Measurements from ENCODE around the gene ZFP36L1. TPM values are rescaled to one million over a fixed set of nuclear protein-coding genes. Genes with fewer than 3 reads are reported as not detected.
A peak's percentile ranks its signal among the peaks of the same experiment; 100 is the strongest.

The ZFP36L1 gene
- total and polyA plus RNA-seq, 2 donors (not counting 3 experiments of a cell fraction or from before 2014, with no cell fraction given): 46.0 to 89.6 TPM

- Histone ChIP-seq H3K4me2 (ENCODE audit: insufficient read depth, low read length) (no peak overlapping the region), H4K20me1 (replicated peaks; ENCODE audit: control insufficient read depth, extremely low read depth, insufficient read depth, low read length) (no peaks in the 10 kb centered on the region), H3K9me1 (replicated peaks; ENCODE audit: control insufficient read depth, extremely low read depth, insufficient read depth, low read length) (no peaks in the 10 kb centered on the region), H3K36me3 (ENCODE audit: control insufficient read depth in 2 of 2, extremely low read depth in 1 of 2, insufficient read depth in 2 of 2, low read length in 2 of 2) (no peaks in the 10 kb centered on the region), H3K27me3 (ENCODE audit: control insufficient read depth in 2 of 2, insufficient read depth in 2 of 2, low read length in 2 of 2) (no peaks in the 10 kb centered on the region), H3K79me2 (ENCODE audit: control insufficient read depth, insufficient read depth, low read length) (no peaks in the 10 kb centered on the region), H2AFZ (ENCODE audit: low read depth, low read length) (peak overlapping the region; percentile 87), H3K9me3 (replicated peaks; ENCODE audit: control insufficient read depth, insufficient read depth, low read length) (no peaks in the 10 kb centered on the region), H3K4me3 (replicated peaks in 1 of 3; ENCODE audit: insufficient read depth in 1 of 3, low read depth in 1 of 3, low read length in 3 of 3) (no peak overlapping the region), H3K9ac (replicated peaks; ENCODE audit: extremely low read depth, insufficient read depth, low read length) (no peak overlapping the region), H3K4me1 (ENCODE audit: control insufficient read depth, extremely low read depth, insufficient read depth, low read length) (no peaks in the 10 kb centered on the region), H3K27ac (ENCODE audit: insufficient read depth, low read depth, low read length) (no peak overlapping the region)
- intact Hi-C loops (cut with micrococcal nuclease): loop anchor here (1.0 to 2.0 kb wide), 3 partner anchors 20 to 988 kb away; no protein-coding TSS in a partner anchor
- FAIRE-seq (peak; percentile 94), DNase-seq (ENCODE audit: low read depth, low spot score) (peak; percentile 66)
- dilution Hi-C loops (cut with MboI; ENCODE audit: extremely low pct_ligation_motif_present, low sequenced_read_pairs): loop anchor here (25.0 kb wide), 1 partner anchor 887 kb away; no protein-coding TSS in a partner anchor
- TF ChIP-seq MAX (IDR thresholded peaks at IDR 0.05; ENCODE audit: insufficient read depth, insufficient read length) (no peak), EZH2 (IDR thresholded peaks at IDR 0.05; ENCODE audit: borderline replicate concordance, low read depth, low read length, severe bottlenecking) (no peak), GATA2 (IDR thresholded peaks at IDR 0.05; ENCODE audit: insufficient read depth, insufficient read length, low read depth, low read length) (no peak), FOS (IDR thresholded peaks at IDR 0.05; ENCODE audit: borderline replicate concordance, insufficient read depth, low read length) (no peak), MYC (IDR thresholded peaks at IDR 0.05; ENCODE audit: low read depth, low read length) (peak; percentile 61), CTCF (IDR thresholded peaks at IDR 0.05; ENCODE audit: extremely low read depth in 1 of 2, insufficient read depth in 1 of 2, low read depth in 1 of 2, low read length in 2 of 2) (peak; percentile 92 to 95), POLR2A (IDR thresholded peaks at IDR 0.05; ENCODE audit: low read depth, low read length) (no peak), POLR2AphosphoS5 (IDR thresholded peaks at IDR 0.05; ENCODE audit: insufficient read depth, low read depth, low read length) (no peak), JUN (IDR thresholded peaks at IDR 0.05; ENCODE audit: borderline replicate concordance, insufficient read depth, insufficient read length, low read depth) (no peak)
- no TSS peak for BruUV-seq (replicated peaks)
- ChIA-PET POLR2A (no interaction called here), CTCF (interaction anchor here (0.5 to 7.1 kb wide), 35 partner anchors 8 to 1004 kb away, joined by 3 to 65 read pairs (median 4); partner anchors contain the start of gene ZFP36L1)
Observed at GRCh38 chr14:68824517-68825347, 31.9 kb upstream of the ZFP36L1 start.

Measured in endothelial cell of umbilical vein (primary cell).